Thyroid gland (tissue), 4 donors: ENCODE results near the gene E2F3. TPM values are rescaled to one million over a fixed set of nuclear protein-coding genes. Genes with fewer than 3 reads are reported as not detected.

Source experiments
- DNase-seq, 2 donors: peaks; one replicate each; pipeline ENCODE4 v3.0.0-alpha.2; 2019
- H3K27ac ChIP-seq, 3 donors: fragments of 200-600 bp; sonication (generic); 1 replicate in 2 of 3; 2 replicates in 1 of 3; pipeline ENCODE4 v1.5.1; 2016 to 2019; ENCODE audit warnings: mild to moderate bottlenecking in 1 of 3, moderate library complexity in 1 of 3
- H3K27me3 ChIP-seq: fragments of 200-600 bp; sonication (generic); one replicate; pipeline ENCODE4 v1.5.1; 2019
- H3K36me3 ChIP-seq, 2 donors: fragments of 200-600 bp; sonication (generic); one replicate each; pipeline ENCODE4 v1.5.1; 2016 to 2019
- H3K4me1 ChIP-seq, 2 donors: fragments of 200-600 bp; sonication (generic); one replicate each; pipeline ENCODE4 v1.5.1; 2017 to 2019
- H3K4me3 ChIP-seq, 3 donors: fragments of 200-600 bp; sonication (generic); replicated peaks in 1 of 3; 1 replicate in 2 of 3; 2 replicates in 1 of 3; pipeline ENCODE4 v1.5.1; 2016; ENCODE audit warnings: mild to moderate bottlenecking in 1 of 3
- H3K9me3 ChIP-seq: fragments of 200-600 bp; sonication (generic); one replicate; pipeline ENCODE4 v1.5.1; 2017
- CTCF ChIP-seq, 6 experiments: fragments of 200-600 bp in 3 of 6; fragments of 450-650 bp in 3 of 6; sonication (generic) in 3 of 6; IDR thresholded peaks; one replicate each; pipeline ENCODE4 v1.5.1; 2016 to 2019; ENCODE audit warnings: antibody characterized with exemption in 6 of 6, mild to moderate bottlenecking in 2 of 6, inconsistent platforms in 1 of 6, moderate library complexity in 1 of 6
- POLR2A ChIP-seq, 2 donors: fragments of 450-650 bp; IDR thresholded peaks; one replicate each; pipeline ENCODE4 v1.6.1; 2017; ENCODE audit warnings: antibody characterized with exemption in 2 of 2, mild to moderate bottlenecking in 2 of 2, moderate library complexity in 1 of 2
- WGBS, 2 donors: methylation state at CpG; one replicate each; pipeline ENCODE4 v1.1.5; 2017; 5-methylcytosine and 5-hydroxymethylcytosine counted together
- intact Hi-C: fragments of 100-400 bp; cut with DNase I; formaldehyde crosslinking; loops from one replicate; pipeline ENCODE4 v1.15.1; 2023
- total RNA-seq, 4 donors: library from RNA; depleted of rRNA; stranded (reverse); fragments of >200 nt; gene quantifications; one replicate each; pipeline ENCODE4 v1.2.3, GENCODE V29; 2016

The E2F3 gene
- total RNA-seq, 4 donors from 2014 or later, result 9.4 to 18.0 (median 12.4) TPM

- intact Hi-C loops, result no loop called here
- DNase-seq, result no peak
- WGBS, 2 donors, result 81 to 88% methylated on average over 5 of the region's 5 CpGs
- Histone ChIP-seq H3K36me3 (no peaks in the 10 kb centered on the region), H3K9me3 (no peaks in the 10 kb centered on the region), H3K27me3 (no peaks in the 10 kb centered on the region), H3K4me1 (no peaks in the 10 kb centered on the region), H3K4me3 (no peak overlapping the region), H3K27ac (no peak overlapping the region)
- no peak for TF ChIP-seq CTCF (IDR thresholded peaks at IDR 0.05)
- TF ChIP-seq POLR2A (IDR thresholded peaks at IDR 0.05), result no peak
These were observed 82.3 kb downstream of the E2F3 start for GRCh38 chr6:20483887-20484497.

GRCh38 chr6:20486641-20487040 lies 85.0 kb downstream of the E2F3 start:
- H3K36me3 ChIP-seq, result no peaks in the 10 kb centered on the region
- no peak for TF ChIP-seq CTCF (IDR thresholded peaks at IDR 0.05)
- no peak for TF ChIP-seq POLR2A (IDR thresholded peaks at IDR 0.05)

GRCh38 chr6:20487669-20488375 lies 86.1 kb downstream of the E2F3 start:
- WGBS, 2 donors, result 80% methylated on average over 6 of the region's 6 CpGs
- TF ChIP-seq POLR2A (IDR thresholded peaks at IDR 0.05) (no peak), CTCF (IDR thresholded peaks at IDR 0.05) (no peak)
- H3K4me1 ChIP-seq, result no peaks in the 10 kb centered on the region
- H3K27ac ChIP-seq, result no peak overlapping the region
- no peak for DNase-seq
- H3K9me3 ChIP-seq, result no peaks in the 10 kb centered on the region
- no peaks in the 10 kb centered on the region for H3K27me3 ChIP-seq
- no peak overlapping the region for H3K4me3 ChIP-seq
- H3K36me3 ChIP-seq, result no peaks in the 10 kb centered on the region
- intact Hi-C loops, result no loop called here

More at GRCh38 chr6:20486641-20487040, 85.0 kb downstream of the E2F3 start:
- intact Hi-C loops, result no loop called here
- 98% methylated on average over 4 of the region's 4 CpGs for WGBS, 2 donors
- no peaks in the 10 kb centered on the region for H3K4me1 ChIP-seq
- H3K9me3 ChIP-seq, result no peaks in the 10 kb centered on the region
- no peaks in the 10 kb centered on the region for H3K27me3 ChIP-seq
- DNase-seq, result no peak
- H3K27ac ChIP-seq, result no peak overlapping the region
- no peak overlapping the region for H3K4me3 ChIP-seq

- no peak overlapping the region for H3K27ac ChIP-seq
- no peaks in the 10 kb centered on the region for H3K4me1 ChIP-seq
- WGBS, 2 donors, result 93 to 94% methylated on average over 6 of the region's 6 CpGs
- no peak for TF ChIP-seq POLR2A (IDR thresholded peaks at IDR 0.05)
- no peak for TF ChIP-seq CTCF (IDR thresholded peaks at IDR 0.05)
- H3K27me3 ChIP-seq, result no peaks in the 10 kb centered on the region
- DNase-seq, result no peak
- no peaks in the 10 kb centered on the region for H3K9me3 ChIP-seq
- intact Hi-C loops, result no loop called here
- no peak overlapping the region for H3K4me3 ChIP-seq
- H3K36me3 ChIP-seq, result no peaks in the 10 kb centered on the region
These were observed 88.9 kb downstream of the E2F3 start for GRCh38 chr6:20490591-20490990.

GRCh38 chr6:20492099-20492498 lies 90.4 kb downstream of the E2F3 start:
- DNase-seq, result no peak
- no peaks in the 10 kb centered on the region for H3K4me1 ChIP-seq
- H3K4me3 ChIP-seq, result no peak overlapping the region
- intact Hi-C loops, result no loop called here
- H3K36me3 ChIP-seq, result no peaks in the 10 kb centered on the region
- 89 to 98% methylated on average over 2 of the region's 2 CpGs for WGBS, 2 donors
- TF ChIP-seq POLR2A (IDR thresholded peaks at IDR 0.05) (no peak), CTCF (IDR thresholded peaks at IDR 0.05) (no peak)
- H3K27ac ChIP-seq, result no peak overlapping the region
- no peaks in the 10 kb centered on the region for H3K27me3 ChIP-seq
- H3K9me3 ChIP-seq, result no peaks in the 10 kb centered on the region
